ENCODE results near the gene PODN.
A peak's percentile ranks its signal among the peaks of the same experiment; 100 is the strongest.

PODN gene, protein sequence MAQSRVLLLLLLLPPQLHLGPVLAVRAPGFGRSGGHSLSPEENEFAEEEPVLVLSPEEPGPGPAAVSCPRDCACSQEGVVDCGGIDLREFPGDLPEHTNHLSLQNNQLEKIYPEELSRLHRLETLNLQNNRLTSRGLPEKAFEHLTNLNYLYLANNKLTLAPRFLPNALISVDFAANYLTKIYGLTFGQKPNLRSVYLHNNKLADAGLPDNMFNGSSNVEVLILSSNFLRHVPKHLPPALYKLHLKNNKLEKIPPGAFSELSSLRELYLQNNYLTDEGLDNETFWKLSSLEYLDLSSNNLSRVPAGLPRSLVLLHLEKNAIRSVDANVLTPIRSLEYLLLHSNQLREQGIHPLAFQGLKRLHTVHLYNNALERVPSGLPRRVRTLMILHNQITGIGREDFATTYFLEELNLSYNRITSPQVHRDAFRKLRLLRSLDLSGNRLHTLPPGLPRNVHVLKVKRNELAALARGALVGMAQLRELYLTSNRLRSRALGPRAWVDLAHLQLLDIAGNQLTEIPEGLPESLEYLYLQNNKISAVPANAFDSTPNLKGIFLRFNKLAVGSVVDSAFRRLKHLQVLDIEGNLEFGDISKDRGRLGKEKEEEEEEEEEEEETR
- 0 to 3.5 (median 0) reads per million in 17 experiments for total RNA-seq

DNA sequence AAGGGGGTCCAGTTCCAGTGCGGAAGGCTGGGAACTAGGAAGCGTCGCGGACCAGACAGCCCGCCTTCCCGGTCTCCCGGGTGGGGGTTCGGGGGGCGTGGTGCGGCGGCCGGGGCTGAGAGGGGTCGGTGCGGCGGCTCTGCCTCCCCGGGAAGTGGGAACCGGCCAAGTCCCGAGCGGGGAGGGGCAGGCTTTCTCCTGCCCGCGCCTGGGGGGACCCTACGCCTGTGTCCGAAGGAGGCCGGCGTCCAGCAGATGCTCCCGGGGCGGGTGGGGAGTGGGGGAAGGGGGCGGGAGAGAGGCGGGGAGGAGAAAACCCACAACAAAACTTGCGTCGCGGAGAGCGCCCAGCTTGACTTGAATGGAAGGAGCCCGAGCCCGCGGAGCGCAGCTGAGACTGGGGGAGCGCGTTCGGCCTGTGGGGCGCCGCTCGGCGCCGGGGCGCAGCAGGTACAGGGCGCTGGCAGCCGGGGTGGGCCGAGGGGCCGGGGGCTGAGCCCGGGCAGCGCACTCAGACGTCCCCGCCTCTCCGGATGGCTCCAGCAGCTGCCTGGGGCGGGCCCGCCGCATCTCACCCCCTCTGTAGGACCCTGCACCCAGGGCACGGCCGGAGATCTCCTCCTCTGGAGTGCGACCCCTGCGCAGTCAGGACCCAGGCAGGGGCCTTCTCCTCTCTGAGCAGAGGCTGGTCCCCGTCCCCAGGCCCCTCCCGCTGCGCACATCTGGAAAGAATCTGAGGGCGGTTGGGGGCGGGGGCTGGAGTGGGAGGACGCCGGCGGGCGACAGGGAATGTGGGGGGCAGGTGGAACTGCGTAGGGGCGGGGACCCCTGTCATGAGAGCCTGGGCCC is at the start of gene PODN:
Gene PODN (plus strand): TSS at position 355 of the 849 bp plus-strand sequence. CDS start 7,643 bp downstream, outside the sequence.
- peak in 2 of 4 experiments; percentile 11 to 31 for DNase-seq

DNA sequence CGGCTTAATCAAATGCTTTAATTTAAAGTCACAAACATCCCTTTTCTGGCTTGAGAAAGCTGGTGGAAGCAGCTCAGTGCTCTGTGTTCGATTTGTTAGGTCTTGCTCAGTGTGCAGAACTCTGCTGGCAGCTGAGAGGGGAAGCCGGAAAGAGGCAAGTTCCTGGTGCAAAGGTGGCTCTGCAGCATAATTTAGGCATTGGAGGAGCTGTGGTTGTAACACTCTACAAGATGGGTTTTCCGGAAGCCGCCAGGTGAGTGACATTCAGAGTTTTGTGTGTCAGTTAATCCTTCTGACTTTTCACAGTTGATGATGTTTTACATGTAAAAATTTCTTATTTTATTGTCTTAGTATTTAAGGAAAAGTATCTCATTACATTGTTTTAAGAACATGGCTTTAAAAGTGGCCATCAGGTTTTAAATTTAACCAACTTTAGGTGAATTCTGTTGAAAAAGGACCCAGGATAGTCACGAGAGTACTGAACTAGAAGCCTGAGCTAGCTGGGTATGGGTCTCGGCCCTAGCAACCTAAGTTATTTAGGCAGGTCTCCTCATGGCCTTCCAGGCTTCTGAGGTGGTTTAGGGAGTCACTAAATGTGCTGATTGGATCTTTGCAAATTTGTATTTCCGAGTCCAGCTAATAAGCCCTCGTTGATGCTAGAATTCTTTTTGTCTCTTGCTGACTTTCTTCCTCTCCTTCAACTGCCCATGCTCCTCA is 47.1 kb upstream of the PODN start:
- peak; percentile 82 to 94 (median 92) for DNase-seq

DNA sequence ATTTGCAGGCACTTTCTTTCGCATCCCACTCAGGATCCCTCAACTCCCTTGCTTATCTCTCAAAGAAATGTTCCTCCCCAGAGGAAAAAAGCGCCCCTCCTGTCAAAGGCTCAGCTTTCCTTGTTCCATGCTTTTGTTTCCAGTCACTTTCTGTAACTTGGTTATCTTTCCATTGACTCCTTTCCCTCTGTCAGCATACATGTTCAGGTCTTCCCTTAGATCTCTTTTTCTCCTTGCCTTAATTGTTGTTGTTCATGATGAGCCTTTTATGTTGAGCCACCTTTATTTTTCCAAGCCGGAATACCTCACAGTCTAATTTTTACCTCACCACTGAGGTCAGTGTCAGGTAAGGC is 46.5 kb upstream of the PODN start:
- DNase-seq: peak in 1 of 4 experiments; percentile 4

DNA sequence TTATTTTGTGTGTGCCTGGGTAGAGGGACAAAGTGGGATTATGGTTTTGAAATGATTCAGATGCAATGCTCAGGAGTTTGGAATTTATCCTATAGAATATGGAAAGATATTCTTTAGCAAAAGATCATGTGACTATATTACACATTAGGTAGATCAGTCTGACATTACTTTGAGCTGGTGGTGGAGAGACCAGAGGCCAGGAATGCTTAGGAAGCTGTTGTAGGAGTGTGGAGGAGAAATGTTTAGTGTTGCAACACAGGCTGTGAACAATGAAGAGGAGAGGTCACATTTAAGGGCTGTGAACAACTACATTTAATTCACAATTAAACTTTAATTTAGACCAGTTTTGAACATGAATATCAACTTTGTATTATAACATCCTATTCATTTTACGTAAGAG is 45.3 kb upstream of the PODN start:
- peak in 2 of 4 experiments; percentile 15 to 20 for DNase-seq

DNA sequence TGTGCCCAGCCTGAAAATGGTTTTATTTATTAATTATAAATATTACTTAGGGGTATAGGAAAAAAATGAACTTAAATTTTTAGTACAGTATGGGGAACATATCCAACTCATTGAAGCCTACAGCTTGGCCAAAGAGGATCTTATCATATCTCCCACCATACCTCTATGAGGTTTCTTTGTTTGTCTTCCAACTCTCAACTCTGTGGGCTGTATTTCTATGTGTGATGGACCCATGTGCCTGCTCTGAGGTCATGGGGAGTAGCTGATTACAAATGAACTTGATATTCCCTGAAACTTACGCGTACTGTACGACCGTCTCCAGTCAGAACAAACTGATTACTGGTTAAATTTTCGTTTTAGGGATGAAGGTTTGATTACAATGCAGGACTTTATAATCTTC is 41.4 kb upstream of the PODN start:
- DNase-seq: no peak

DNA sequence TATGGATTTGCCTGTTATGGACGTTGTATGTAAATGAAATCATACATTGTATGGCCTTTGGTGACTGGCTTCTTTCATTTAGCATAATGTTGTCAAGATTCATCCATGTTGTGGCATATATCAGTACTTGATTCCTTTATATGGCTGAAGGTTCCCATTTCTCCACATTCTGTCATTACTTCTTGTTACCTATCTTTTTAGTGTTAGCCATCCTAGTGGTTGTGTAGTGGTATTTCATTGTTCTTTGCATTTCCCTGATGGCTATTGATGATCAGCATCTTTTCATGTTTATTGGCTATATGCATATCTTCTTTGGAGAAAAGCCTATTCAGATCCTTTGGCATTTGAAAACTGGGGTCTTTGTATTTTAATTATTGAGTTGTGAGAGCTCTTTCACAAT is 39.8 kb upstream of the PODN start:
- no peak for DNase-seq

DNA sequence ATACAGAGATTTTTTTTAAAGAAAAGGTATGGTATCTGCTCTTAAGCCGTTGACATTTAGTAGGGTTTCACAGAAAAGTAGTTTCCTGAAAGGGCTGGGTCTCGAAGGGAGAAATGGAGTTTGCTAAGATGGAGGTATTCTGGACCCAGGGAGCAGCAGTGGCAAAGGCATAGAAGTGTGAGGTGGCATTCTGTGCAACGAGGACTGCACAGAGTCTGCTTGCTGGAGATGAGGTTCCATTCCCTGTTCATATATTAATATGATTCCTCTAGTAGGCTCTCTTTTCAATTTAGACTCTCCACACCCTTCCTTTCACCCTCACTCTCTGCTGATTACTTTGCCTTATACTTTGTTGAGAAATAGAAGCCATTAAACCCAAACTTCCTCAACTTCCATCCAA is 38.5 kb upstream of the PODN start:
- DNase-seq: no peak

DNA sequence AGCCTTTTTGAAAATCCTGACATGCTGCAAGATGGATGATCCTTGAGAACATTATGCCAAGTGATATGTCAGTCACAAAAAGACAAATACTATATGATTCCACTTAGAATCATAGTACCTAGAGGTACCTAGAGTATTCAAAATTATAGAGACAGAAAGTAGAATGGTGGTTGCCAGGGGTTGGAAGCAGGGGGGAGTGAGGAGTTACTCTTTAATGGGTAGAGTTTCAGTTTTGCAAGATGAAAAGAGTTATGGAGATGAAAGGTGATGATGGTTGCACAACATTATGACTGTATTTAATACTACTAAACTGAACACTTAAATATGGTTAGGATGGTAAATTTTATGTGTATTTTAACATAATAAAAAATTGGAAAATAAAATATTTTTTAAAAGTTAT is 37.9 kb upstream of the PODN start:
- no peak for DNase-seq

DNA sequence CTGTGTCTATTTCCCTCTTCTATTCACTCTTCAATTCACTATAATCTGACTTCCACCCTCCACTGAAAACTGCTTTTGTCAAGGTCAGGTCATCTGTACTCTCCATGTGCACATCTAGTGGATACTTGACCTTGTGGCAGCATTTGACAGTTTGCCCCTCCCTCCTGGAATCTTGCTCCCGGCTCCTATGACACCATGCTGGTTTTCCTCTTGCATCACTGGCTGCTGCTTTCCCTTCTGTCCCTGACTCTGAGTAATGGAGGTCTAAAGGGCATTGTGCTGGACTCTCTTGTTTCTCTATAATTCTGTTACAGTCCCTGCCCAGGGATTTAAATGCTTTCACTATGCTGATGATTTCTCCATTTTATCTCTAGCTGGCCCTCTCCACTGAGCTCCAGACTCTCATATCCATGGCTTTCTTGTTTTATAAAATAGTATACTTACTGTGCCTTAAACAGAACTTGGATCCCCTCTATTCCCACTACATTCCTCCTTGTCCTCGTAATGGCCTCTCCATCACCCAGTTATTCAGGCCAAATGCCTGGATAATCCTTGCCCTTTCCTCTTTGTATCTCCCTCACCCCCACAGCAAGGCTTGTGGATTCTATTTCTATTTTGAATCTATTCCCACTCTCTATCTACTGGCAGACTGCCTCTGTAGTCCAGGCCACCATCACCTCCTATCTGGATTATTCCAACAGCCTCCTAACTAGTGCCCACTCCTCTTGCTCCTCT is 36.8 kb upstream of the PODN start:
- DNase-seq: peak; percentile 67 to 83 (median 72)

DNA sequence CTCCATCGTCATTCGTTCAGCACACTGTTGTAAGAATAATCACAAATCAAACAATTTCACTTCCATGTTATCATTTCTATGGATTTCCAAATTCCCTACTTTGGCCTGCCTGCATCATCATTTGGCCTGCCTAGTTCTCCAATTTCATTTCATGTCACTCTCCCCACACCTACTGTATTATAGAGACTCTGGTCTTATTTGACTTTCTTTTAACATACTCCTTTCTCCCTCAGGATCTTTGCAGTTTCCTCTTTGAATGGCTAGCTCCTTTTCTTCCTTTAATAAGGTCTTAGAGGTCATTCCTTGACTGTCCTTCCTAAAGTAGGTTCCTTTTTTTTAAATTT is 36.3 kb upstream of the PODN start:
- DNase-seq: peak in 2 of 4 experiments; percentile 19 to 34

DNA sequence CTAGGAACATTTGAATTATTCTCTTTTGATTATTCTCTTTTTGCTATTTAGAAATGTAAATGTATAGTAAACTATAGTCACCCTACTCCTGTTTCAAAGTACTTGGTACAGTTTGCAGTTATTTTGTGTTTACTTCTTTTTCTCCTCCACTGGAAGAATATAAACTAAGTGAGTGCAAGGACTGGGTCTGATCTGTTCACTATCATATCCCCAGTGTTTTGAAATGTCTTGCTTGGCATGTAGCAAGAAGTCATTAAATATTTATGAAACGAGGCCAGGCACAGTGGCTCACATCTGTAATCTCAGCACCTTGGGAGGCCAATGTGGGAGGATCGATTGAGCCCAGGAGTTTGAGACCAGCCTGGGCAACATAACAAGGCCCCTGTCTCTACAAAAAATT is 35.8 kb upstream of the PODN start:
- DNase-seq: no peak

DNA sequence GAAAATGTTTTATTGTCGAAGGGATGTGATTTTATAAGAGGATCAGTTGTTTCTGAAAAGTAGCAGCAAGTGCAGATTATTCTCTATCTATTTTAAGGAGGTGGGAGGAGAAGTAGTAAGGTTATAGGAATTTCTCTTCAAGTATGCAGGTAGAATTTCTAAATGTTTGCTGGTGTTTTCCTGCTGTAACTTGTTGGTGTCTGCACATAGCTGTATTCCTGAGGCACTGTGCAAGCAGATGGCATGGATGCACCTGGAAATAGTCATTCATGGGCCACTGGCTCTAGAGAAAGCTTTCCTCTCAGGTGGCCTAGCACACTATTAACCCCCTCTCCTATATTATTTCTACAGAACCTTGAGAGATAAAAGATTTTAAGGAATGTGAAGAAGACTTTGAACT is 30.3 kb upstream of the PODN start:
- no peak for DNase-seq

DNA sequence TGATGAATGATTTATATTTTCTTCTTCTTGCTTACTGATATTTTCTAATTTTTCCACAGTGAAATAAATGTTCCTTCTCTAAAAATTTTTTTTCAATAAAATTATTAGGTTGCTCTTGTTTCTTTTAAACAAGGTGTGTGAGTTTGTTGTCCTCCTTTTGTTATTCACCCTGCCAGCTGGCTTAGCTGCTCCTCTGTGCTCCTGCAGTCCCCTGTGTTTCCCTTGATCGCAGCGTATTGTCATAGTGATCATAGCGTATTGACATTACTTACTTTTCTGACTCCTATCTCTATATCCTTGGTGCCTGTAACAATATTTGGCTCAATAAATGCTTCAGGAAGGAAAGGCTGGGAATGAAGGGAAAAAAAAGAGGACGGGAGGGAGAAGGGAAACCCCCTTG is 24.9 kb upstream of the PODN start:
- DNase-seq: no peak

DNA sequence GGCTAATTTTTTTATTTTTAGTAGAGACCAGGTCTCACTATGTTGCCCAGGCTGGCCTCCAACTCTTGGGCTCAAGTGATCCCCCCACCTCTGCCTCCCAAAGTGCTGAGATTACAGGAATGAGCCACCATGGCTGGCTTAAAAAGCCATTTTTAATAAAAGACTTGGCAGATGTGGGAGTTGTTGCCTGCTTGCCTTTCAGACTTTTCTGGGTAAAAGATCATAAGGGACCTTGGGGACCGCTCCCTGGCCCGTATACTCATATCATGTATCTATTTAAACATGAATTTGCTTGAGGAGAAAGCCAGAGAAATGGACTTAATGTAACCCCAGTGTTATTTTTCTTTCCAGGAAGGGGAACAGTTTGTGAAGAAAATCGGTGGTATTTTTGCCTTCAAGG is 23.4 kb upstream of the PODN start:
- DNase-seq: no peak

DNA sequence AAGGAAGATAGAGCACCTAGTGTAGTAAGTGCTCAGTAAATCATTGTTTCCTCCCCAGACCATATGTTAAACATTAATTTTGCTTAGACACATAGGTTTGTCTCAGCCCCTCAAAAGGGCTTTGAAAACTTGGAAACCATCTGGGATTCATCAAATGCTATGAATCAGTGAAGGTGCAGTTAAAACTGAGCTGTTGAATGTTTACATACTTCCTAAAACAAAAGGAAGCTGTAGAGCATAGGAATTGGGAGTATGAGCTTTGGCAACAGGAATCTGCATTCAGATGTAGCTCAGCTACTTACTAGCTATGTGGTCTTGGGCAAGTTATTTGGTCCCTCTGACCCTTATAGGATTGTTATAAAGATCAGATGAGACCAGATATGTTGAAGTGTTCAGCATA is 18.7 kb upstream of the PODN start:
- no peak for DNase-seq

DNA sequence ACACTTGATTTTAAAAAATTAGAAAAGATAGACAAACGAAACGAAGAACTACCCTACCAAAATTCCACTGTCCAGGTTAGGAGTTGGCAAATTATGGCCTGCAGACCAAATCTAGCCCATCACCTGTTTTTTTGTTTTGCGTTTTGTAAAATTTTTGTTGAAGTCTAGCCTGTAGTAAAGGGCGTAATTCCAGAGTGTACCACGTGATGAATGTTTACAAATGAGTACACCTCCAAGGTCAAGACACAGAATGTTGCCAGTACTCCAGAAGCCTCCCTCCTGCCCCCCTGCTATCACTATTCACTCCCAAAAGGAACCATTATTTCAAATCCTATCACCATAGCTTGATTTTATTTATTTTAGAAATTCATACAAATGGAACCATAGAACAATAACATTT is 17.1 kb upstream of the PODN start:
- DNase-seq: no peak

DNA sequence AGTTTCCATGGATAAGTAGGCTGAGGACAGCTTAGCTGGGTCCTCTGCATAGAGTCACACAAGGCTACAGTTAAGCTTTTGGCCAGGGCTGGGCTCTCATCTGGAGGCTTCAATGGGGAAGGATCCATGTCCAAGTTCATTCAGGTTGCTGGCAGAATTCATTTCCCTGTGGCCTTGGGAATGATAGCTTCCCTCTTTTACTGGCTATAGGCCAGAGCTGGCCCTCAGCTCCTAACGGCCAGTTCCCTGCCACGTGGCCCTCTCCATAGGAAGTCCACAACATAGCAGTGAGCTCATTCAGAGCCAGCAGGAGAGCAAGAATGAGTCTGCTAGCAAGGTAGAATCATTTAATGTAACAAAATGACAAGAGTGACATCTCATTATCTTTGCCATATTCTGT is 15.1 kb upstream of the PODN start:
- DNase-seq: peak in 2 of 4 experiments; percentile 4 to 13

DNA sequence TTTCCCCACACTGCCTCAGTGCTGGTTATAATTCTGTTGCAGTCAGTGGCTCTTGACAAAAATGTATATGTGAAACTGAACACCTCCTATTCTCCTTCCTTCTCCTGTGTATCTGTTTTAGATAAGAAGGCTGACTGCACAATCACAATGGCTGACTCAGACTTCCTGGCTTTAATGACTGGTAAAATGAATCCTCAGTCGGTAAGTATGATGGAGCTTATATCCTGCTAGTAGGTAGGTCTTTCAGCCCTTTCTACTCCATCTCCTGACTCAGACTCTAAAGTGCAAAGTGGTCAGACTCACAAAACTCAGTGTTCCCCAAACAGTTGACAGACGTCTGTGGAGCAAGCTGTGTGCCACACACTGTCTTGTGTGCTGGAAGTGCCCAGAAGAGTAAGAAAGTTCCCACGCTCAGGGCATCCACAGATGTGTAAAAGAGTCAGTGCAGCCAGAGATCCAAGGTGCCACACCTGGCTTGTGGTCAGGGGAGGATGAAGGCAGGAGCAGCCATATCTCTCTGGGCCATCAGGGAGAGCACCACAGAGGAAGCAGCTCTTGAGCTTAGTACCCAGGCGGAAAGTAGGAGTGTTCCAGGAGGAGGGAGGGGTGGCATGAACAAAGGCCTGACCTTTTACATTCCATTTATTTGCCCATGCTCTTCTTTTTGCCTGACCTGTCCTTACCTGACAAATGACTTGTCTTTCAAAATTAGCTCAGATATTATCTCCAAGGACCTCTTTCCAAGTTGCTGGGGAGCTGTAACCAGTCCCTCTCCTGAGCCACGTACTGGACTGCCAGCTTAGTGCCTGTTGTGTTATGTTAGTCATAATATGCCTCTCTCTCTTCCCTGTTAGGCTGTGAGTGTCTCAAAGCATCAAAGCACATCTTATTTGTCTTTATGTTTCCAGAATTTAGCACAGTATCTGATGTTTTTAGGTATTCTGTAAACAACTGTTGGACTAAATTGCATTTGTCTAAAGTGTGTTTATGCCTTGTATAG is 14.0 kb upstream of the PODN start:
- no peak for DNase-seq

DNA sequence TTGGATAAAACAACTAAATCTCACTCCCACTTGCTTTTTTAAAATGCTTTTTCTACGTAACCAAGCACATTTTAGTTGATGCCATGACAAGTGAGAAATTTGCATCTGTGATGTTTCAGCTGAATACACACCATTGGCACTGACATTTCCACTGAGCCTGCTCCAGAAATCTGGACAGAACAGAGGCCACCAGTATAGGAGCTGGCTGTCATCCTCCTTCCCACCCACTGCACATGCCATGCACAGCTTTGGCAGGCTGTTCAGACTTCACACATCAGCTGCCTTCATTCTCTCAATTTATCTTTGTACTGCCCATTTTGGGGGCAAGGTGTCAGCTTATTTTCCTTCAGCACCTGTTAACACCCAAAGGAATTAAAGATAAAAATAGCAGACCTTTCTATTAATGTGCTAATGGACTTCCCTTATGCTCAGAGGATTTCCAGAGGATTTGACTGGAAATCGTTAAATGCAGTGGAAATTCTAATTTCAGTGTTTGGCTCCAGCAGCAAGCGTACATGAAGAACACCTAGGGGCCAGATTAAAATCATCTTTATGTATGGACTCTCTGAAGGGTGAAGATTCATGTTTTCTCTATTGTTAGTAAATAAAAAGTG is 12.9 kb upstream of the PODN start:
- no peak for DNase-seq

DNA sequence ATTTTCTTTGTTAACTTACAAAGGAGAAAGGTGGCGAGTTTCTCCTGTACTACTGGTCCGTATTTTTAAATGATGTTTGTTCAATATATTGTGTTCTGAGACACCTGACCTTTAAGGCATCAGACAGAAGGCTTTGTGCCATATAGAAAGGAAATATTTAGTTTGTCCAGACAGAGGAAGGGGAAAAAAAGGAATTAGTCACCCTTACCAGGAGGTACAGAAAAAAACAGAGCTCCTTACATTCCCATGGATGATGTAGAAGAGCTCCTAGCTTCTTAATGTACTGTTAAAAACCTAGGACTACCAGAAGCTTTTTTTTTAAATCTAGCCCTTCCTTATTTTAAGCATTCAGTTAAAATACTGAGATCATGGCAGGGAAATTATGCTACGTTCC is 12.4 kb upstream of the PODN start:
- no peak for DNase-seq
